ENCODE measurements around the gene DR1.

Gene DR1

DNA sequence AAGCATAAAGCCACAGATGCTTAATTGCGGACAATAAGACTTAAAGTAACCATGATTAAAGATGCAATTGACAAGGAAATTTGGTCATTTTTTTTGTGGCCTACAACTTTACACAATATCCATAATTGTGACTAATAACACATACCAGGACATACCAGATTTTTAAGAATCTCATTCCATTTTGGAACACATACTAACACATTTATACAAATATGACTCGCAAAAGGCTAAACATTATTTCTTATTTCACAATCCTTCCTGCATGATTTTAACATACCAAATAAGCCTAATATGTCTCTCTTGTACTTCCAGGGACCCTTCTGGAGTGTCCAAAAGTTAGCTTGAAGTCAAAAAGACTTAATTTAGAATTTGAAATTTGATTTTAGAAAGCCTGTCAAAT, 48.8 kb downstream of the DR1 start:
- peak; percentile 7 for DNase-seq (ENCODE audit: low read depth)

DNA sequence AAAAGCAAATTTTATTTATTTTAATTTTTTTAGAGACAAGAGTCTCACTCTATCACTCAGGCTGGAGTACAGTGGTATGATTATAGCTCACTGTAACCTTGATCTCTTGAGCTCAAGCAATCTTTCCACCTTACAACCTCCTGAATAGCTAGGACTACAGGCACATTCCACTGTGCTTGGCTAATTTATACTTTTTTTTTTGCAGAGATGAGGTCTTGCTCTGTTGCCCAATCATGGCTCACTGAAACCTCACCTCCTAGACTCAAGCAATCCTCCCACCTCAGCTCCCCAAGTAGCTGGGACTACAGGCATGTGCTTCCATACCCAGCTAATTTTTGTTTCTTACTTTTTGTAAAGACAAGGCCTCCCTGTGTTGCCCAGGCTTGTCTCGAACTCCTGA, 49.5 kb downstream of the DR1 start:
- peak; percentile 73 for DNase-seq (ENCODE audit: low read depth)

DNA sequence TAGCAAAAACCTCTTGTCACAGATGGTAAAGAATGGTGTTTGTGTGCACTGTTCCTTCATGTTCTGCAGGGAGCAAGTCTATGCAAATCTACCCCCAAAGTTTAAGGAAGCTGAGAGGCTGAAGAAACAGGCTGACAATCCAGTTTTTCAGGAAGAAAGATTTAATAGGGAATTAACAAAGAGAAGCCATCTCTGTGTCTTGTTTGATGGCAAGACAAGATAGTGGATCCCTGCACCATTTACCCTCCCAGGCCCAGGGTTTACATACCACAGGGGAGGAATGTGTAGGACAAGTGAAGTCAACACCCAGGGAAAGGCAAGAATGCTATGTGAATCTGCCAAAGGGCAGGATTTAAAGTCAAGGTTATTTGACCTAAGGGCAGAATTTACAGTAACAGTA, 54.1 kb downstream of the DR1 start:
- DNase-seq (ENCODE audit: low read depth), result no peak

DNA sequence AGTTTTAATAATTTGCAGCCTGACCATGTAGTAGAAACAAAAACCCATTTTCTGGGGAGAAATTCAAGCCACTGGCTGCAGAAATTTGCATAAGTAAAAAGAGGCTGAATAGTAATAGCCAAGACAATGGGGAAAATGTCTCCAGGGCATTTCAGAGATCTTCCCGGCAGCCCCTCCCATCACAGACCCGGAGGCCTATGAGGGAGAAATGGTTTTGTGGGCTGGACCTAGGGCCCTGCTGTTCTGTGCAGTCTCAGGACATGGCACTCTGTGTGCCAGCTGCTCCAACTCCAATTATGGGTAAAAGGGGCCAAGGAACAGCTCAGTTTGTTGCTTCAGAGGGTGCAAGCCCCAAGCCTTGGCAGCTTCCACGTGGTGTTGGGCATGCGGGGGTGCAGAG, 62.5 kb downstream of the DR1 start:
- DNase-seq (ENCODE audit: low read depth), result no peak

DNA sequence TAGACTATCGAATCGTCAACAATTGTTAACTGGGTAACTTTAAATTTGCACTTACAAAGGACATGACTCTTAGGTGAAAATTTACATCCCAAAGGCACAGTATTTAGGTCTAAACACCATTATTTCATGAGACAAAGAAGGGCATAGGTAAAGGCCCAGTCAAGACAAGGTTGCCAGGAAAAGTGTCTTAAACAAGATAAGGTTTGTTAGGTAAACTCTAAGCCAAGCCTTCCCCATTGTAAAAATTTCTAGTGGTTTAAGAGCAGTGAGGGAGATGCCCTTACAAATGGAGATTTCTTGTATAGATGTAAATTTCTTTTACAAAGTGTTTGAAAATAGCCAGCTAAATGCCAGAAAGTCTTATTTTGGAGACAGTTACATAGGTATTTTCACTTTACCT, 65.3 kb downstream of the DR1 start:
- no peak for DNase-seq (ENCODE audit: low read depth)

DNA sequence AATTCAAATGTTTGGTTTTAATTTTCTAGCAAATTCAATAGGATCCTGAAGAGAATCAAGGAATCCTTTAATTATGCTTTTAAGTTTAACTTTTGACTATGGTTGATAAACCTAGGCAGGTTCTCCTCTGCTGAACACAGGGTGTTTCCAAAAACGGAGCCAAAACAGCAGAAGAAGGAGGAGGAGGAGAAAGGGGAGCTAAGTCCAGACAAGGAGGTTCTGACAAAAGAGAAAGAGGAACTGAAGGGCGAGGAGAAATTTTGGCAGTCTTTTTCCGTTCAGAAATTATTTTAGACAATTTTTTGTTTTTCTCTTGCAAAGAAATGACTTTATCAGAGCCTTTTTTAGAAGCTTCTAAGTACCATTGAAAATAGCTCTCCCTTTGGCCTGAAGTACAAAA, 69.0 kb downstream of the DR1 start:
- DNase-seq (ENCODE audit: low read depth), result no peak

DNA sequence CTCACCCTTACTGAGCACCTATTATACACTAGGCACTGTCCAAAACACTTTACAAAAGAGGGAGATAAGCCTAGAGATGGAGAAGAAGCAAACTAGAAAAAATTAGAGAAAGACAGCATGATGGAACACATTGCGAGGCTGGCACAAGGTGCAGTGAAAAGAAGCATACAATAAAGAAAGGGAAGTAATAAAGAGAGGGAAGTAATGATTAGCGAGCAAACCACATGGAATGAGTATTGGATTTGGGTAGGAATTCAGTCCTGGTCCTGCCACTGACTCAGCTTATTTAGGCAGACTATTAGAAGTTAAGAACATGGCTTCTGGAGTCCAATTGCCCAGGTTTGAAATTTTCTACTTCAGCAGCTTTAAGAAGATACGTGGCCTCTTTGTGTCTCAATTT, 69.6 kb downstream of the DR1 start:
- DNase-seq (ENCODE audit: low read depth), result no peak

DNA sequence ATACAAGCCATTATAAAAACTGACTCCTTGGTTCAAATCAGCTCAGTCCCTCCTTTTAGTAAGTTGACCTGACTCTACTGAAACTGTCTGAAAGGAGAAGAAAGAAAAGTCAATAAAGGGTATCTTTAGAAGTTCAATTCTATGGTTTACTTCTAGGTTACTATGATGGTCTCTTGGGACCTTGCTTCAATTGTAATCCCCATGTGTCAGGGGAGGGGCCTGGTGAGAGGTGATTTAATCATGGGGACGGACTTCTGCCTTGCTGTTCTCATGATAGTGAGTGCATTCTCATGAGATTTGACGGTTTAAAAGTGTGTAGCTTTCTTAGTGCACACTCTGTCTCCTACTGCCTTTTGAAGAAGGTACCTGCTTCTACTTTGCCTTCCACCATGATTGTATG, 70.5 kb downstream of the DR1 start:
- DNase-seq (ENCODE audit: low read depth), result no peak

All from amniotic epithelial cell (primary cell).